ENCODE measurements around the gene PTPRC. TPM values are rescaled to one million over a fixed set of nuclear protein-coding genes. Genes with fewer than 3 reads are reported as not detected.

The PTPRC gene
- total RNA-seq, 1 experiment from 2014 or later: not detected

- no peak for DNase-seq
- Histone ChIP-seq H3K9me3 (replicated peaks) (no peaks in the 10 kb centered on the region), H3K4me1 (no peaks in the 10 kb centered on the region), H3K27me3 (no peaks in the 10 kb centered on the region), H3K27ac (no peak overlapping the region), H3K4me3 (no peak overlapping the region), H3K36me3 (no peaks in the 10 kb centered on the region)
Measured at GRCh38 chr1:198611219-198611618, 27.6 kb upstream of the PTPRC start.

- no peak overlapping the region for H3K27ac ChIP-seq
- no peaks in the 10 kb centered on the region for H3K9me3 ChIP-seq (replicated peaks)
- no peaks in the 10 kb centered on the region for H3K4me1 ChIP-seq
- H3K36me3 ChIP-seq: no peaks in the 10 kb centered on the region
- H3K4me3 ChIP-seq: no peak overlapping the region
- no peak for DNase-seq
- no peaks in the 10 kb centered on the region for H3K27me3 ChIP-seq
Measured at GRCh38 chr1:198612471-198613260, 26.2 kb upstream of the PTPRC start.

- no peak for DNase-seq
- Histone ChIP-seq H3K4me1 (peaks cover 5% of the 10 kb centered on the region; the same call in 1 of the 2 replicates), H3K4me3 (no peak overlapping the region), H3K27me3 (no peaks in the 10 kb centered on the region), H3K9me3 (replicated peaks) (no peaks in the 10 kb centered on the region), H3K36me3 (no peaks in the 10 kb centered on the region), H3K27ac (no peak overlapping the region)
Measured at GRCh38 chr1:198617406-198617805, 21.4 kb upstream of the PTPRC start.

- no peak for DNase-seq
- no peak overlapping the region for H3K4me3 ChIP-seq
- H3K4me1 ChIP-seq: peaks cover 5% of the 10 kb centered on the region; the same call in 1 of the 2 replicates
- no peaks in the 10 kb centered on the region for H3K9me3 ChIP-seq (replicated peaks)
- no peak overlapping the region for H3K27ac ChIP-seq
- H3K36me3 ChIP-seq: no peaks in the 10 kb centered on the region
- H3K27me3 ChIP-seq: no peaks in the 10 kb centered on the region
Measured at GRCh38 chr1:198619375-198620140, 19.3 kb upstream of the PTPRC start.

- Histone ChIP-seq H3K27me3 (no peaks in the 10 kb centered on the region), H3K4me1 (peaks cover 5% of the 10 kb centered on the region; the same call in 1 of the 2 replicates), H3K36me3 (no peaks in the 10 kb centered on the region)
Measured at GRCh38 chr1:198620218-198620617, 18.6 kb upstream of the PTPRC start.

GRCh38 chr1:198620951-198621824 is 17.7 kb upstream of the PTPRC start:
- Histone ChIP-seq H3K27ac (no peak overlapping the region; the same call in 1 of the 2 replicates), H3K36me3 (no peaks in the 10 kb centered on the region), H3K4me3 (no peak overlapping the region), H3K4me1 (peaks cover 5% of the 10 kb centered on the region; the same call in 1 of the 2 replicates), H3K27me3 (no peaks in the 10 kb centered on the region), H3K9me3 (replicated peaks) (no peaks in the 10 kb centered on the region)
- DNase-seq: peak; percentile 34 to 54

More at GRCh38 chr1:198620218-198620617, 18.6 kb upstream of the PTPRC start:
- no peak overlapping the region for H3K4me3 ChIP-seq
- DNase-seq: no peak
- H3K9me3 ChIP-seq (replicated peaks): no peaks in the 10 kb centered on the region
- no peak overlapping the region for H3K27ac ChIP-seq

- Histone ChIP-seq H3K9me3 (replicated peaks) (no peaks in the 10 kb centered on the region), H3K27ac (no peak overlapping the region), H3K36me3 (no peaks in the 10 kb centered on the region), H3K4me1 (peaks cover 5% of the 10 kb centered on the region; the same call in 1 of the 2 replicates), H3K4me3 (no peak overlapping the region), H3K27me3 (no peaks in the 10 kb centered on the region)
- no peak for DNase-seq
Measured at GRCh38 chr1:198622001-198622400, 16.8 kb upstream of the PTPRC start.

GRCh38 chr1:198623752-198624647 is 14.8 kb upstream of the PTPRC start:
- H3K27me3 ChIP-seq: no peaks in the 10 kb centered on the region
- H3K4me3 ChIP-seq: no peak overlapping the region
- no peaks in the 10 kb centered on the region for H3K36me3 ChIP-seq
- H3K9me3 ChIP-seq (replicated peaks): no peaks in the 10 kb centered on the region
- no peak overlapping the region for H3K27ac ChIP-seq
- no peak for DNase-seq
- H3K4me1 ChIP-seq: peaks cover 5% of the 10 kb centered on the region; the same call in 1 of the 2 replicates

GRCh38 chr1:198624648-198624980 is 14.2 kb upstream of the PTPRC start:
- DNase-seq: no peak

GRCh38 chr1:198627436-198628066 is 11.3 kb upstream of the PTPRC start:
- Histone ChIP-seq H3K27me3 (no peaks in the 10 kb centered on the region), H3K9me3 (replicated peaks) (no peaks in the 10 kb centered on the region)

More at GRCh38 chr1:198624648-198624980, 14.2 kb upstream of the PTPRC start:
- Histone ChIP-seq H3K36me3 (no peaks in the 10 kb centered on the region), H3K9me3 (replicated peaks) (no peaks in the 10 kb centered on the region), H3K27ac (no peak overlapping the region), H3K27me3 (no peaks in the 10 kb centered on the region), H3K4me1 (peaks cover 5% of the 10 kb centered on the region; the same call in 1 of the 2 replicates), H3K4me3 (no peak overlapping the region)

GRCh38 chr1:198628067-198628455 is 10.8 kb upstream of the PTPRC start:
- H3K27ac ChIP-seq: no peak overlapping the region
- H3K9me3 ChIP-seq (replicated peaks): no peaks in the 10 kb centered on the region
- no peaks in the 10 kb centered on the region for H3K36me3 ChIP-seq
- H3K27me3 ChIP-seq: no peaks in the 10 kb centered on the region
- H3K4me1 ChIP-seq: no peaks in the 10 kb centered on the region
- no peak overlapping the region for H3K4me3 ChIP-seq
- DNase-seq: no peak

More at GRCh38 chr1:198627436-198628066, 11.3 kb upstream of the PTPRC start:
- DNase-seq: no peak
- Histone ChIP-seq H3K4me3 (no peak overlapping the region), H3K4me1 (no peaks in the 10 kb centered on the region), H3K36me3 (no peaks in the 10 kb centered on the region), H3K27ac (no peak overlapping the region)

GRCh38 chr1:198629610-198630009 is 9.2 kb upstream of the PTPRC start:
- Histone ChIP-seq H3K9me3 (replicated peaks) (no peaks in the 10 kb centered on the region), H3K27me3 (no peaks in the 10 kb centered on the region), H3K4me3 (no peak overlapping the region), H3K4me1 (no peaks in the 10 kb centered on the region), H3K27ac (no peak overlapping the region), H3K36me3 (no peaks in the 10 kb centered on the region)
- DNase-seq: no peak

GRCh38 chr1:198630863-198631262 is 8.0 kb upstream of the PTPRC start:
- DNase-seq: no peak
- H3K4me3 ChIP-seq: no peak overlapping the region
- no peaks in the 10 kb centered on the region for H3K9me3 ChIP-seq (replicated peaks)
- no peaks in the 10 kb centered on the region for H3K27me3 ChIP-seq
- H3K4me1 ChIP-seq: no peaks in the 10 kb centered on the region
- no peak overlapping the region for H3K27ac ChIP-seq
- H3K36me3 ChIP-seq: no peaks in the 10 kb centered on the region
